ENCODE data around the gene COA1.
"Not testable (repeated sequence)": the region's sequence is repeated elsewhere in the genome, so short reads cannot be mapped to it uniquely, and the experiment has no call there.

Gene COA1

DNA sequence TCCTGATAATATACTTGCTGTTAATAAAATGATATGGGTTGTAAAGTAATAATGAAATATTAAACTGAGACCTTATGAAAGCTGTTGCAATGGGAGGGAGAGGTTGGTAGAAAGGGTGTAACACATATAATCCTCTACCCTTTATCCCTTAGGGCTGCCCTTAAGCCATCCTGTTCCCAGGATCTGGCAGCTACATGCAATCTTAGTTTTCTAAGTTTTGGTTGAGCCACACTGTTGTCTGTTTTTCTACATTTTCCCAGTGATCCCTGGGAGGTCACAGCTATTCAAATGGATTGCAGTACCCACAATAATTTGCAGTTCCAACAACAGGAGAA is 6.3 kb downstream of the COA1 start:
- H3K4me3 ChIP-seq (ENCODE audit: low read length), result no peak overlapping the region
- peaks cover 10% of the 10 kb centered on the region; the same call in 1 of the 2 replicates for H3K4me1 ChIP-seq (ENCODE audit: low read length)
- H3K9ac ChIP-seq (ENCODE audit: low read length), result no peak overlapping the region
- H2AFZ ChIP-seq (ENCODE audit: low read length), result no peak overlapping the region
- H3K27ac ChIP-seq (ENCODE audit: low read length), result no peak overlapping the region
- H3K79me2 ChIP-seq (ENCODE audit: low read length), result peaks cover 97% of the 10 kb centered on the region
- H3K4me2 ChIP-seq (ENCODE audit: low read depth, low read length), result no peak overlapping the region
- H3K36me3 ChIP-seq (replicated peaks; ENCODE audit: insufficient read depth, low read length), result no peaks in the 10 kb centered on the region
- H3F3A ChIP-seq (ENCODE audit: insufficient read depth, low read length), result no peaks in the 10 kb centered on the region
- H3K9me2 ChIP-seq (replicated peaks; ENCODE audit: insufficient read depth, low read length), result no peaks in the 10 kb centered on the region
- H3K27me3 ChIP-seq (replicated peaks; ENCODE audit: insufficient read depth, low read length), result no peaks in the 10 kb centered on the region
- peaks cover 8% of the 10 kb centered on the region; the same call in 1 of the 2 replicates for H4K20me1 ChIP-seq (ENCODE audit: insufficient read depth, low read length)
- TF ChIP-seq EZH2 (optimal IDR thresholded peaks at IDR 0.05; ENCODE audit: low read depth, low read length) (no peak), EZH2phosphoT487 (IDR thresholded peaks at IDR 0.05; ENCODE audit: low read length) (no peak), CTCF (IDR thresholded peaks at IDR 0.05; ENCODE audit: low read length) (no peak)
- DNase-seq, result no peak
- H3K9me3 ChIP-seq (replicated peaks; ENCODE audit: insufficient read depth, low read length), result no peaks in the 10 kb centered on the region

DNA sequence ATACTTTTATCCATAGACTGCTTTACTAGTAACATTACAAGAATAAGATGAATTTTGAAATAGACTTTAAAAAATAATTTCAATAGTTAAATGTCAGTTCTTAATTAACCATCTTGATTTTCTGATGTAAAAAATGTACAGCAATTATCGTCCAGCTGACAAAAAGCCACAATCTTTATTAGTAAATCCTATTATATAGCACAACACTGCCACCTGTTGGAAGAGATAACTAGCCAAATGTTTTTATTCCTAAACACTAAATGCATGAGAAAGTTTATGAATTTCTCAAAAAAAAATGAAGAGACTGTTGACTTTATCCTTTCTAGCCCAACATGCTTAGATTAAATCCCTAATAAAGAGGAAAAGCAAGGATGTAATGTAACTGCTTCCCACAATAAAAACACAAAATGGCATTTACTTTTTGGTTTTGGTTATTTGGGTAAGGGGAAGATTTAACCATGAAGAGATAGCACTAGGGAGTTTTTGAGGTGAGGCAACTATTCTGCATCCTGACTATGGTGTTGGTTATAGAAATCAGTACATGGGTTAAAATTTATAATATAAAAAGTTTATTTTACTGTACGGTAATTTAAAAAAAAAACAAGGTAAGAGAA is 8.0 kb downstream of the COA1 start:
- peak; percentile 71 for DNase-seq
- Histone ChIP-seq H3F3A (ENCODE audit: insufficient read depth, low read length) (no peaks in the 10 kb centered on the region), H3K27me3 (replicated peaks; ENCODE audit: insufficient read depth, low read length) (no peaks in the 10 kb centered on the region), H3K4me1 (ENCODE audit: low read length) (no peaks in the 10 kb centered on the region), H3K9ac (ENCODE audit: low read length) (no peak overlapping the region), H3K4me2 (ENCODE audit: low read depth, low read length) (no peak overlapping the region), H2AFZ (ENCODE audit: low read length) (no peak overlapping the region), H4K20me1 (ENCODE audit: insufficient read depth, low read length) (peaks cover 8% of the 10 kb centered on the region; the same call in 1 of the 2 replicates), H3K79me2 (ENCODE audit: low read length) (peaks cover 97% of the 10 kb centered on the region), H3K9me3 (replicated peaks; ENCODE audit: insufficient read depth, low read length) (no peaks in the 10 kb centered on the region), H3K36me3 (replicated peaks; ENCODE audit: insufficient read depth, low read length) (no peaks in the 10 kb centered on the region), H3K4me3 (ENCODE audit: low read length) (no peak overlapping the region), H3K9me2 (replicated peaks; ENCODE audit: insufficient read depth, low read length) (no peaks in the 10 kb centered on the region), H3K27ac (ENCODE audit: low read length) (no peak overlapping the region)
- TF ChIP-seq EZH2 (optimal IDR thresholded peaks at IDR 0.05; ENCODE audit: low read depth, low read length) (no peak), CTCF (IDR thresholded peaks at IDR 0.05; ENCODE audit: low read length) (peak; percentile 73), EZH2phosphoT487 (IDR thresholded peaks at IDR 0.05; ENCODE audit: low read length) (no peak)

DNA sequence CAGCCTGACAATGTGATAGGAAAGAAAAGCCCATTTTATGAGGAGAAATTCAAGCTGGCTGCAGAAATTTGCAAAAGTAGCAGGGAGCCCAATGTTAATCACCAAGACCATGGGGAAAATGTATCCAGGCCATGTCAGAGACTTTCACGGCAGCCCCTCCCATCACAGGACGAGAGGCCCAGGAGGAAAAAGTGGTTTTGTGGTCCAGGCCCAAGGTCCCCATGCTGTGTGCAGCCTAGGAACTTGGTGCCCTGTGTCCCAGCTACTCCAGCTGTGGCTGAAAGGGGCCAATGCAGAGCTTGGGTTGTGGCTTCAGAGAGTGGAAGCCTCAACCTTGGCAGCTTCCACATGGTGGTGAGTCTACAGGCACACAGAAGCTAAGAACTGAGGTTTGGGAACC is 12.7 kb downstream of the COA1 start:
- Histone ChIP-seq H3K36me3 (replicated peaks; ENCODE audit: insufficient read depth, low read length) (no peaks in the 10 kb centered on the region), H3K27ac (ENCODE audit: low read length) (no peak overlapping the region), H2AFZ (ENCODE audit: low read length) (no peak overlapping the region), H4K20me1 (ENCODE audit: insufficient read depth, low read length) (peaks cover 8% of the 10 kb centered on the region; the same call in 1 of the 2 replicates), H3K27me3 (replicated peaks; ENCODE audit: insufficient read depth, low read length) (no peaks in the 10 kb centered on the region), H3K4me1 (ENCODE audit: low read length) (no peaks in the 10 kb centered on the region), H3K9me3 (replicated peaks; ENCODE audit: insufficient read depth, low read length) (no peaks in the 10 kb centered on the region), H3K79me2 (ENCODE audit: low read length) (peaks cover 93% of the 10 kb centered on the region), H3K4me3 (ENCODE audit: low read length) (no peak overlapping the region), H3K9ac (ENCODE audit: low read length) (no peak overlapping the region), H3K4me2 (ENCODE audit: low read depth, low read length) (no peak overlapping the region), H3K9me2 (replicated peaks; ENCODE audit: insufficient read depth, low read length) (no peaks in the 10 kb centered on the region), H3F3A (ENCODE audit: insufficient read depth, low read length) (no peaks in the 10 kb centered on the region)
- DNase-seq, result no peak
- TF ChIP-seq CTCF (IDR thresholded peaks at IDR 0.05; ENCODE audit: low read length) (no peak), EZH2phosphoT487 (IDR thresholded peaks at IDR 0.05; ENCODE audit: low read length) (no peak), EZH2 (optimal IDR thresholded peaks at IDR 0.05; ENCODE audit: low read depth, low read length) (no peak)

- not testable (repeated sequence) for H3K4me1 ChIP-seq (ENCODE audit: low read length); H3K9me2 ChIP-seq (replicated peaks; ENCODE audit: insufficient read depth, low read length); H4K20me1 ChIP-seq (ENCODE audit: insufficient read depth, low read length); H3K9ac ChIP-seq (ENCODE audit: low read length); H3F3A ChIP-seq (ENCODE audit: insufficient read depth, low read length); H3K9me3 ChIP-seq (replicated peaks; ENCODE audit: insufficient read depth, low read length); DNase-seq; H3K4me3 ChIP-seq (ENCODE audit: low read length); H2AFZ ChIP-seq (ENCODE audit: low read length); H3K27ac ChIP-seq (ENCODE audit: low read length); H3K4me2 ChIP-seq (ENCODE audit: low read depth, low read length); H3K27me3 ChIP-seq (replicated peaks; ENCODE audit: insufficient read depth, low read length); H3K36me3 ChIP-seq (replicated peaks; ENCODE audit: insufficient read depth, low read length)
- H3K79me2 ChIP-seq (ENCODE audit: low read length), result peaks cover 93% of the 10 kb centered on the region
Measured at GRCh38 chr7:43715966-43716365, 13.4 kb downstream of the COA1 start.
